ENCODE results near the gene STRN4.

The STRN4 gene

GRCh38 chr19:46726971-46727501, 19.2 kb downstream of the STRN4 start:
- TF ChIP-seq GATA3 (IDR thresholded peaks at IDR 0.05; ENCODE audit: low read depth, low read length) (no peak), GATA2 (IDR thresholded peaks at IDR 0.05; ENCODE audit: low read depth, low read length) (no peak)

- TF ChIP-seq GATA3 (IDR thresholded peaks at IDR 0.05; ENCODE audit: low read depth, low read length) (no peak), GATA2 (IDR thresholded peaks at IDR 0.05; ENCODE audit: low read depth, low read length) (no peak)
Measured at GRCh38 chr19:46726551-46726950, 19.7 kb downstream of the STRN4 start.

GRCh38 chr19:46725859-46726393, 20.3 kb downstream of the STRN4 start:
- TF ChIP-seq GATA3 (IDR thresholded peaks at IDR 0.05; ENCODE audit: low read depth, low read length) (no peak), GATA2 (IDR thresholded peaks at IDR 0.05; ENCODE audit: low read depth, low read length) (no peak)

DNA sequence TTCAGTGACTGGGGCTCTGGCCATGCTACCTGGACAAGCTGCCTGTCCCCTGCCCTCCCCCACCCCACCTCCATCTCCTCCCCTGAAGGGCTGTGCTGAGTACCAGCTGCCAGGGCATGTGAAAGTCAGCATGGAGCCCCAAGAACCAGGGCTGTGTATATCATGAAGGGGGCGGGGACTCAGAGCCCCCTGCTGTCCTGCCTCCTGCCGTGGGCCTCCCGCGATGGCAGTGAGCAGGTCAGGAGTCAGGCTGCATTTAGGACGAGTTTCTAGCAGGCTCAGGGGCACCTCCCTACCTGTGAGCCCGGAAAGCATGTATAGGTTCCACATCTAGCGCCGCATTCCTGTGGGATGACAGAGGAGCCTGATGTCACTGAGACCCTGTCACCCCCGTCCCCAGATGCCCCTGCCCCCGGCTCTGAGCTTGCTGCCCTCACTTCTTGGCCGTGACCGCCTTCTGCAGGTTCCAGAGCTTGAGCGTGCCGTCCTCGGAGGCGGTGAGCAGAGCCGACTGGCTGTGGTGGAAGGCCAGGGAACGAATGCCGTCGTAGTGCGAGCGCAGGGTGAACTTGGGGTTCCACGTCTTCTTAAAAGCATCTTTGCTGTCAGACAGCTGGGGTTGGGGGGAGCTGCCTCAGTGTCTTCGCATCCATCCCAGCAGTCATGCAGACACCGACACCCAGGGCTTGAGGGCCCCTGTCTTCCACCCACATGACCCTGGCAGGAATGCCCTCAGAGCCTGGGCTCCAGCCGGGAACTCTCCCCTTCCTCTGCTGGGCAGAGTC, 21.0 kb downstream of the STRN4 start:
- TF ChIP-seq GATA2 (IDR thresholded peaks at IDR 0.05; ENCODE audit: low read depth, low read length): no peak
- no peak for TF ChIP-seq GATA3 (IDR thresholded peaks at IDR 0.05; ENCODE audit: low read depth, low read length)

GRCh38 chr19:46724468-46724867, 21.8 kb downstream of the STRN4 start:
- no peak for TF ChIP-seq GATA3 (IDR thresholded peaks at IDR 0.05; ENCODE audit: low read depth, low read length)
- TF ChIP-seq GATA2 (IDR thresholded peaks at IDR 0.05; ENCODE audit: low read depth, low read length): no peak

GRCh38 chr19:46723471-46723870, 22.8 kb downstream of the STRN4 start:
- no peak for TF ChIP-seq GATA2 (IDR thresholded peaks at IDR 0.05; ENCODE audit: low read depth, low read length)
- TF ChIP-seq GATA3 (IDR thresholded peaks at IDR 0.05; ENCODE audit: low read depth, low read length): no peak

GRCh38 chr19:46723023-46723461, 23.2 kb downstream of the STRN4 start:
- TF ChIP-seq GATA2 (IDR thresholded peaks at IDR 0.05; ENCODE audit: low read depth, low read length) (no peak), GATA3 (IDR thresholded peaks at IDR 0.05; ENCODE audit: low read depth, low read length) (no peak)

GRCh38 chr19:46722421-46723022, 23.7 kb downstream of the STRN4 start:
- TF ChIP-seq GATA3 (IDR thresholded peaks at IDR 0.05; ENCODE audit: low read depth, low read length): no peak
- no peak for TF ChIP-seq GATA2 (IDR thresholded peaks at IDR 0.05; ENCODE audit: low read depth, low read length)

DNA sequence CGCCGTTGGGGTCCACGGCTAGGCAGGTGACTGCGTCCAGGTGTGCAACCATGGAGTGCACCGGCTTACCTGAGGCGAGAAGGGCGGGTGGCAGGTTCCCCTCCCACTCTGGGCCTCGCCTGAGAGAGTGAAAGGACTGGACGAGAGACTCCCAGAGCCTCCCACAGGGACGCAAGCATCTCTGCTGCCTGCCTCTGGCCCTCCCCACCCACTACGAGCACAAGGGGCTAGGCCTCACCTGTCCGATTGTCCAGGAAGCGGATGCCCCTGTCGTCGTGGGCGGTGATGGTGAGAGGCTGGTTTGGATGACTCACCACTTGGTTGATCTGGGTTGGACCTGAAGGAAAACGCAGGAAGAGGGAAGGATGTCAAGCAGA, 24.3 kb downstream of the STRN4 start:
- TF ChIP-seq GATA2 (IDR thresholded peaks at IDR 0.05; ENCODE audit: low read depth, low read length) (no peak), GATA3 (IDR thresholded peaks at IDR 0.05; ENCODE audit: low read depth, low read length) (no peak)

DNA sequence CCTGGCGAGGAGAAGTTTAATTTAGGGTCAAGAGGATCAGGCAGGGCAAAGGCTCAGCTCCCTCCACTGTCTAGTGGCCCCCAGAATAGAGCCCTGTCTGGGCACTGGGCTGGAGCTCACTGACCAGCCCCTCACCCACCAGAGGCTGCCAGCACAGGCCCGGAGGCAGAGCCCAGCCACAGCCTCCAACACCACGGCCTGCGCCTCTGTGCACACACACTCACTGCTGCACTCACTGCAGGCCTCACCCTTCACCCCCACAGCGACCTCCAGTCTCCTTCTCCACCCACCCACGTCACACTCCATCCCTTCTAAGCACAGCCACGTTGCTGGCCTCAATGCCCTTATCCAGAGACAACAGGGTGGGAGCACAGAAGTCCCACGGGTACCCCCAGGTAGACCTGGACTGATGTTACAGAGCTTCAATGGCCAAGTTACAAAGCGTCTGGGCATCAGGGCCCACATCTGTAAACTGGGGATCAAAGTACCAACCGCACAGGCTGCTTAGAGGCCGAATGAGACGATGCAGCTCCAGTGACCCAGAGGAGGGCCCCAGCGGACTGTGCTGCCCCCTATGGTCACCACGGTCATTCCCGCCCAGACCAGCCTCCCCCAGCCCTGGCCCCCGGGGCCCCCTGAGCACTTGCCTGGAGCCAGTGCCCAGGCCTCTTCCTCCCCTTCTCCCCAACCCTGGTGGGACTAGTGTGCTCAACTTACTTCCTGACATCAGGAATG, 24.8 kb downstream of the STRN4 start:
- TF ChIP-seq GATA2 (IDR thresholded peaks at IDR 0.05; ENCODE audit: low read depth, low read length): no peak
- no peak for TF ChIP-seq GATA3 (IDR thresholded peaks at IDR 0.05; ENCODE audit: low read depth, low read length)

GRCh38 chr19:46720503-46721239, 25.6 kb downstream of the STRN4 start:
- TF ChIP-seq GATA3 (IDR thresholded peaks at IDR 0.05; ENCODE audit: low read depth, low read length) (no peak), GATA2 (IDR thresholded peaks at IDR 0.05; ENCODE audit: low read depth, low read length) (no peak)

DNA sequence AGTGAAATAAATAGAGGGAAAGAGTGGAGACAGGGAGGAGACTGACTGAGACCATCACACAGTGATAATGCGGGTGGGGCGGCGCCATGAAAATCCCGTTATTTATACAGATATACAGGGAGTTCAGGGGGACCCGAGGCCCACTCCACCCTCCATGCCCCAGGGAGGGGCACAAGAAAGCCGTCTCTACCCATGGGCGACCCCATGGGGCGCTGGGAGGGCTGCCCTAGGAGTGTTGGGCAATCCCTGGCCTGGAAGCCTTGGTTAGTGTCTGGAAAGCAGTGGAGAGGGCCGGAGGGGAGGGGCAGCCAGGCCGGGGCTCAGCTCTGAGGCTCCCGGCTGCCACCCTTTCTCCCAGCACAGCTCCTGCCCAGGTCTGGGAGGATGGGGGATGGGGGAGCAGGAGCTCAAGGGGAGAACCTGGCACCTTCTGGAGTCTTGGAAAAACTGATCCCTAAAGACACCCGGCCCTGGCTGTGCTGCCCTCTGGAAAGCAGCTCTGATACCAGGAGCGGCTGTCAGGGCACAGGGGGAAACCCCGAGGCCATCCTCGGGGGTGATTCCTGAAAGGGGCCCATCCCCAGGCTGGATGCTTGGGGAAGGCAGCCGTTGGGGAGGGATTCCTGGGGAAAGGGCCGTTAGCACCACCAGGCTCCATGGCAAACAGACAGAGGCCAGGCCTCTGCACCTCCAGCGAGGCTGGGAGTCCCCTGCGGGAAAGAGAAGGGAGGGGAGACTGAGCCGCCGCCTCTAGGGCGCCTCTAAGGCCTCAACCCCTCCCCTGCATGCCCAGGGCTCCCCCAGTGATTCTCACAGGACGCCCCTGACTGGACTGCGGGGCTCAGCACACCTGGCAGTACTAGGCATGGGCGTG, 26.4 kb downstream of the STRN4 start:
- TF ChIP-seq GATA3 (IDR thresholded peaks at IDR 0.05; ENCODE audit: low read depth, low read length): no peak
- TF ChIP-seq GATA2 (IDR thresholded peaks at IDR 0.05; ENCODE audit: low read depth, low read length): no peak

All from SH-SY5Y (cell line).